Sigmoid colon (tissue), 4 donors: ENCODE measurements around the gene FHIP2A.
"Not testable (repeated sequence)": the region's sequence is repeated elsewhere in the genome, so short reads cannot be mapped to it uniquely, and the experiment has no call there.

Experiments
- CTCF ChIP-seq, 4 experiments: fragments of 450-650 bp in 3 of 4; fragments of 200-600 bp in 1 of 4; IDR thresholded peaks; one replicate each; pipeline ENCODE4 v1.5.1; 2016 to 2019; ENCODE audit warnings: antibody characterized with exemption in 4 of 4, mild to moderate bottlenecking in 3 of 4, moderate library complexity in 2 of 4
- POLR2AphosphoS5 ChIP-seq, 4 donors: sonication (generic); formaldehyde crosslinking; IDR thresholded peaks; one replicate each; pipeline ENCODE4 v1.6.1; 2017; ENCODE audit warnings: antibody characterized with exemption in 4 of 4

- not testable (repeated sequence) for TF ChIP-seq CTCF, POLR2AphosphoS5 (IDR thresholded peaks at IDR 0.05)
Measured at GRCh38 chr10:114787131-114787530, 34.4 kb upstream of the FHIP2A start.
